ENCODE measurements around the gene ADAMTS14. TPM values are rescaled to one million over a fixed set of nuclear protein-coding genes. Genes with fewer than 3 reads are reported as not detected.
A peak's percentile ranks its signal among the peaks of the same experiment; 100 is the strongest.

ADAMTS14 gene
- total RNA-seq, 1 experiment from 2014 or later = 1.6 TPM

- WGBS (ENCODE audit: extremely low coverage, insufficient read length, low lambda C conversion rate) = no CpG with 5 or more reads among the region's 3 CpGs
- Histone ChIP-seq H3K27ac (ENCODE audit: insufficient read length, low read depth, low read length) (no peak overlapping the region), H2AK5ac (ENCODE audit: insufficient read length, low read length) (no peak overlapping the region), H2BK15ac (ENCODE audit: low read depth, low read length) (no peak overlapping the region), H4K5ac (ENCODE audit: insufficient read length, low read depth, low read length) (no peak overlapping the region), H3K4me2 (ENCODE audit: insufficient read depth, insufficient read length, low read length) (no peak overlapping the region), H3K79me1 (ENCODE audit: insufficient read depth, low read depth, low read length, poor library complexity, severe bottlenecking) (no peaks in the 10 kb centered on the region), H4K20me1 (ENCODE audit: control insufficient read depth, insufficient read depth, insufficient read length) (no peaks in the 10 kb centered on the region), H3K23ac (ENCODE audit: insufficient read length, low read depth, low read length) (no peak overlapping the region), H3K9ac (ENCODE audit: extremely low read depth, insufficient read length, low read length) (no peak overlapping the region), H3K4me1 (ENCODE audit: insufficient read depth, low read length) (no peaks in the 10 kb centered on the region), H2BK20ac (ENCODE audit: low read depth, low read length, poor library complexity, severe bottlenecking) (no peak overlapping the region), H3K79me2 (ENCODE audit: insufficient read depth, low read length) (no peaks in the 10 kb centered on the region), H2BK5ac (ENCODE audit: insufficient read length, low read length) (no peak overlapping the region), H2BK120ac (ENCODE audit: low read depth, low read length, poor library complexity, severe bottlenecking) (no peak overlapping the region), H2AFZ (ENCODE audit: low read length) (no peak overlapping the region), H3K23me2 (ENCODE audit: insufficient read length, low read depth, low read length, poor library complexity, severe bottlenecking) (no peaks in the 10 kb centered on the region), H3K9me3 (ENCODE audit: control insufficient read depth, low read depth, low read length) (no peaks in the 10 kb centered on the region), H3K4ac (ENCODE audit: low read depth, low read length) (no peak overlapping the region), H3K14ac (ENCODE audit: insufficient read depth, low read length) (no peak overlapping the region), H4K91ac (ENCODE audit: insufficient read length, low read depth, low read length) (no peak overlapping the region), H3K18ac (ENCODE audit: insufficient read length, low read depth, low read length) (no peak overlapping the region), H3K56ac (ENCODE audit: insufficient read length, low read depth, low read length) (no peak overlapping the region), H4K8ac (replicated peaks; ENCODE audit: insufficient read length, low read depth, low read length) (no peak overlapping the region), H2BK12ac (ENCODE audit: insufficient read length, low read depth, low read length) (no peak overlapping the region), H3T11ph (ENCODE audit: low read length) (no peak overlapping the region), H3K27me3 (ENCODE audit: insufficient read depth, low read length) (no peaks in the 10 kb centered on the region)
- H3K9me3 Mint-ChIP-seq = no peaks in the 10 kb centered on the region
- no peak for DNase-seq
- TF ChIP-seq CTCF (conservative IDR thresholded peaks at IDR 0.05) = peak; percentile 17; the same call in 1 of the 3 replicates
- no peaks in the 10 kb centered on the region; the same call in none of the 2 replicates for H3K27me3 Mint-ChIP-seq (ENCODE audit: low read depth)
- H3K36me3 Mint-ChIP-seq (ENCODE audit: insufficient read depth in 1 of 3, low read depth in 3 of 3) = no peaks in the 10 kb centered on the region; a peak in 2 of 7 replicates
- peaks cover 7 to 12% of the 10 kb centered on the region in 2 experiments; a peak in 2 of 4 replicates for H3K4me1 Mint-ChIP-seq
- H3K27ac Mint-ChIP-seq = no peak overlapping the region
- no peak overlapping the region for H3K4me3 Mint-ChIP-seq
Measured at GRCh38 chr10:70738006-70738760, 65.9 kb downstream of the ADAMTS14 start.
